Stimulated activated CD8-positive, alpha-beta memory T cell treated with anti-CD3 and anti-CD28 coated beads, Interleukin-7, amount 100 ng/mL, for 24 hours (primary cell): Measurements from ENCODE around the gene LMLN.
"Not testable (repeated sequence)": the region's sequence is repeated elsewhere in the genome, so short reads cannot be mapped to it uniquely, and the experiment has no call there.

Experiments
- DNase-seq: peaks from one replicate; pipeline ENCODE4 v3.0.0-alpha.2; 2020; ENCODE audit warnings: low read depth

Gene LMLN

GRCh38 chr3:198079771-198080520 lies 119.9 kb downstream of the LMLN start:
- DNase-seq = no peak

- peak; percentile 43 for DNase-seq
These were observed 120.7 kb downstream of the LMLN start for GRCh38 chr3:198080521-198081384.

- no peak for DNase-seq
These were observed 121.4 kb downstream of the LMLN start for GRCh38 chr3:198081421-198081844.

- not testable (repeated sequence) for DNase-seq
These were observed 122.2 kb downstream of the LMLN start for GRCh38 chr3:198082226-198082625.

GRCh38 chr3:198088421-198088955 lies 128.5 kb downstream of the LMLN start:
- DNase-seq = no peak

GRCh38 chr3:198090795-198091332 lies 130.8 kb downstream of the LMLN start:
- DNase-seq = no peak

- no peak for DNase-seq
These were observed 132.3 kb downstream of the LMLN start for GRCh38 chr3:198092276-198092675.

GRCh38 chr3:198093112-198093679 lies 133.2 kb downstream of the LMLN start:
- DNase-seq = no peak
